T-helper 17 cell (primary cell): ENCODE data around the gene PLOD1. TPM values are rescaled to one million over a fixed set of nuclear protein-coding genes. Genes with fewer than 3 reads are reported as not detected.

Experiments
- ATAC-seq: fragments of 150-1000 bp; cut with Tn5 transposase; 2 replicates; pipeline ENCODE4 v1.10.0; 2021; ENCODE audit warnings: mild to moderate bottlenecking, moderate library complexity
- DNase-seq, 3 donors: peaks; one replicate each; pipeline versions ENCODE4 v3.0.0 to v3.0.0-alpha.2; 2020 to 2021
- H3K9me3 ChIP-seq: one replicate; pipeline ENCODE4 v1.7.0; 2013; ENCODE audit warnings: low read length, mild to moderate bottlenecking; ENCODE audit not compliant: control insufficient read depth, poor library complexity, severe bottlenecking
- H3K27ac Mint-ChIP-seq: one replicate; pipeline ENCODE4 v1.8.0; 2022; ENCODE audit warnings: mild to moderate bottlenecking, moderate library complexity, mixed read lengths
- H3K27me3 Mint-ChIP-seq: one replicate; pipeline ENCODE4 v1.8.0; 2022; ENCODE audit warnings: mixed read lengths
- H3K36me3 Mint-ChIP-seq: one replicate; pipeline ENCODE4 v1.8.0; 2022; ENCODE audit warnings: low read depth, mixed read lengths
- H3K4me1 Mint-ChIP-seq: one replicate; pipeline ENCODE4 v1.8.0; 2022; ENCODE audit warnings: mild to moderate bottlenecking, mixed read lengths
- H3K4me3 Mint-ChIP-seq: one replicate; pipeline ENCODE4 v1.8.0; 2022; ENCODE audit warnings: mild to moderate bottlenecking, moderate library complexity, mixed read lengths
- total RNA-seq, 4 donors: library from RNA in 2 of 4; stranded (reverse) in 2 of 4; gene quantifications; one replicate each; pipeline ENCODE4 v1.2.3 and lab custom pipeline; 2022 to 2026

The PLOD1 gene
- total RNA-seq, 2 donors from 2014 or later = 2.8 to 3.0 TPM

GRCh38 chr1:12015001-12015491, 80.5 kb downstream of the PLOD1 start:
- Mint-ChIP-seq H3K27ac (peak overlapping the region; percentile 88), H3K4me3 (no peak overlapping the region), H3K4me1 (peaks cover 12% of the 10 kb centered on the region), H3K36me3 (no peaks in the 10 kb centered on the region), H3K27me3 (no peaks in the 10 kb centered on the region)
- H3K9me3 ChIP-seq = no peaks in the 10 kb centered on the region
- ATAC-seq = no peak
- DNase-seq = no peak

GRCh38 chr1:12015499-12015898, 81.0 kb downstream of the PLOD1 start:
- H3K27me3 Mint-ChIP-seq = no peaks in the 10 kb centered on the region
- no peak overlapping the region for H3K27ac Mint-ChIP-seq
- no peaks in the 10 kb centered on the region for H3K36me3 Mint-ChIP-seq
- H3K9me3 ChIP-seq = no peaks in the 10 kb centered on the region
- no peak for DNase-seq
- ATAC-seq = no peak
- no peak overlapping the region for H3K4me3 Mint-ChIP-seq
- peaks cover 13% of the 10 kb centered on the region for H3K4me1 Mint-ChIP-seq

GRCh38 chr1:12016182-12016581, 81.7 kb downstream of the PLOD1 start:
- Mint-ChIP-seq H3K27ac (no peak overlapping the region), H3K4me1 (peaks cover 13% of the 10 kb centered on the region), H3K27me3 (no peaks in the 10 kb centered on the region), H3K36me3 (no peaks in the 10 kb centered on the region), H3K4me3 (no peak overlapping the region)
- no peaks in the 10 kb centered on the region for H3K9me3 ChIP-seq
- ATAC-seq = no peak
- no peak for DNase-seq

GRCh38 chr1:12019858-12020509, 85.5 kb downstream of the PLOD1 start:
- no peak for ATAC-seq
- Mint-ChIP-seq H3K27me3 (no peaks in the 10 kb centered on the region), H3K4me1 (peaks cover 7% of the 10 kb centered on the region), H3K4me3 (peak overlapping the region; percentile 93), H3K27ac (peak overlapping the region; percentile 65), H3K36me3 (peaks cover 2% of the 10 kb centered on the region)
- H3K9me3 ChIP-seq = no peaks in the 10 kb centered on the region
- no peak for DNase-seq

GRCh38 chr1:12021616-12022015, 87.1 kb downstream of the PLOD1 start:
- Mint-ChIP-seq H3K27me3 (no peaks in the 10 kb centered on the region), H3K36me3 (peaks cover 5% of the 10 kb centered on the region), H3K4me1 (peaks cover 7% of the 10 kb centered on the region), H3K27ac (peak overlapping the region; percentile 65), H3K4me3 (no peak overlapping the region)
- no peak for DNase-seq
- H3K9me3 ChIP-seq = no peaks in the 10 kb centered on the region
- ATAC-seq = no peak

GRCh38 chr1:12022036-12022435, 87.5 kb downstream of the PLOD1 start:
- H3K4me3 Mint-ChIP-seq = no peak overlapping the region
- H3K36me3 Mint-ChIP-seq = peaks cover 5% of the 10 kb centered on the region
- no peaks in the 10 kb centered on the region for H3K27me3 Mint-ChIP-seq
- peaks cover 7% of the 10 kb centered on the region for H3K4me1 Mint-ChIP-seq
- no peak for ATAC-seq
- DNase-seq = no peak
- H3K9me3 ChIP-seq = no peaks in the 10 kb centered on the region
- no peak overlapping the region for H3K27ac Mint-ChIP-seq

Other genes starting within 250 kb of the PLOD1 start
- under 1 TPM in 1 of 2 donors, not detected in 1; 0.17 TPM for gene DRAXIN, start 243.0 kb upstream of the PLOD1 start, total RNA-seq
- gene AGTRAP, start 198.6 kb upstream of the PLOD1 start, total RNA-seq = 10 to 100 TPM; 19.2 to 22.5 TPM
- under 1 TPM in 1 of 2 donors, not detected in 1; 0.13 TPM for gene C1orf167, start 172.5 kb upstream of the PLOD1 start, total RNA-seq
- 10 to 100 TPM; 31.5 to 35.1 TPM for gene MTHFR, start 128.8 kb upstream of the PLOD1 start, total RNA-seq
- gene CLCN6, start 128.5 kb upstream of the PLOD1 start, total RNA-seq = 10 to 100 TPM; 11.7 to 13.8 TPM
- gene NPPA, start 86.9 kb upstream of the PLOD1 start, total RNA-seq = not detected
- gene NPPB, start 75.8 kb upstream of the PLOD1 start, total RNA-seq = not detected
- gene KIAA2013, start 8.3 kb upstream of the PLOD1 start, total RNA-seq = 10 to 100 TPM; 17.5 to 20.6 TPM
- gene MFN2, start 45.7 kb downstream of the PLOD1 start, total RNA-seq = 10 to 100 TPM; 34.7 to 46.4 TPM
- gene MIIP, start 84.8 kb downstream of the PLOD1 start, total RNA-seq = 10 to 100 TPM; 25.9 to 28.6 TPM
- under 1 TPM; 0.20 to 0.34 TPM for gene TNFRSF8, start 128.6 kb downstream of the PLOD1 start, total RNA-seq
- gene TNFRSF1B, start 232.3 kb downstream of the PLOD1 start, total RNA-seq = 100 to 1,000 TPM; 127 to 132 TPM